Loucy (cell line): ENCODE measurements around the gene OR5I1.

ENCODE experiments used
- H2AFZ ChIP-seq: fragments of 200-600 bp; sonication (generic); 2 replicates; pipeline ENCODE4 v1.6.0; 2016; ENCODE audit warnings: antibody characterized with exemption, mild to moderate bottlenecking, low read length, moderate library complexity
- H3F3A ChIP-seq: fragments of 200-600 bp; 2 replicates; pipeline ENCODE4 v1.6.0; 2016; ENCODE audit warnings: antibody characterized with exemption, low read depth, mild to moderate bottlenecking
- H3K27me3 ChIP-seq: fragments of 200-600 bp; sonication (generic); 2 replicates; pipeline ENCODE4 v1.6.1; 2014; ENCODE audit warnings: low read length, mild to moderate bottlenecking; ENCODE audit not compliant: insufficient read depth, poor library complexity, severe bottlenecking
- H3K36me3 ChIP-seq: fragments of 200-600 bp; sonication (generic); 2 replicates; pipeline ENCODE4 v1.6.1; 2016; ENCODE audit warnings: low read length; ENCODE audit not compliant: insufficient read depth
- H3K4me1 ChIP-seq: fragments of 200-600 bp; sonication (generic); 2 replicates; pipeline ENCODE4 v1.5.1; 2014; ENCODE audit warnings: low read length, mild to moderate bottlenecking; ENCODE audit not compliant: insufficient read depth, poor library complexity, severe bottlenecking
- H3K4me2 ChIP-seq: fragments of 200-600 bp; sonication (generic); 2 replicates; pipeline ENCODE4 v1.6.0; 2014; ENCODE audit warnings: antibody characterized with exemption, low read length, low read depth, mild to moderate bottlenecking; ENCODE audit not compliant: poor library complexity, severe bottlenecking
- H3K4me3 ChIP-seq: fragments of 200-600 bp; sonication (generic); 2 replicates; pipeline ENCODE4 v1.5.1; 2014; ENCODE audit warnings: low read length, mild to moderate bottlenecking, mixed read lengths; ENCODE audit not compliant: poor library complexity, severe bottlenecking
- H3K79me2 ChIP-seq: fragments of 200-600 bp; sonication (generic); 2 replicates; pipeline ENCODE4 v1.6.1; 2014; ENCODE audit warnings: low read length; ENCODE audit not compliant: insufficient read depth
- H3K9ac ChIP-seq: fragments of 200-600 bp; sonication (generic); 2 replicates; pipeline ENCODE4 v1.6.0; 2014; ENCODE audit warnings: mild to moderate bottlenecking, low read depth, low read length, moderate library complexity; ENCODE audit not compliant: poor library complexity, severe bottlenecking
- H3K9me2 ChIP-seq: fragments of 200-600 bp; sonication (generic); replicated peaks from 2 replicates; pipeline ENCODE4 v1.6.1; 2016; ENCODE audit warnings: low read depth, low read length, mixed read lengths
- H3K9me3 ChIP-seq: fragments of 200-600 bp; sonication (generic); 2 replicates; pipeline ENCODE4 v1.6.1; 2014; ENCODE audit warnings: mild to moderate bottlenecking, antibody characterized with exemption, low read length, low read depth; ENCODE audit not compliant: insufficient read depth
- H4K20me1 ChIP-seq: fragments of 200-600 bp; sonication (generic); 2 replicates; pipeline ENCODE4 v1.6.0; 2014; ENCODE audit warnings: antibody characterized with exemption, low read length, mild to moderate bottlenecking; ENCODE audit not compliant: insufficient read depth, poor library complexity, severe bottlenecking
- CTCF ChIP-seq: fragments of 200-600 bp; sonication (generic); conservative IDR thresholded peaks from 2 replicates; pipeline ENCODE4 v1.5.1; 2014; ENCODE audit warnings: mild to moderate bottlenecking, antibody characterized with exemption, low read length
- EZH2phosphoT487 ChIP-seq: fragments of 200-600 bp; IDR thresholded peaks from 2 replicates; pipeline ENCODE4 v1.6.1; 2018; ENCODE audit warnings: antibody characterized with exemption, mild to moderate bottlenecking, moderate library complexity, borderline replicate concordance

The OR5I1 gene

DNA sequence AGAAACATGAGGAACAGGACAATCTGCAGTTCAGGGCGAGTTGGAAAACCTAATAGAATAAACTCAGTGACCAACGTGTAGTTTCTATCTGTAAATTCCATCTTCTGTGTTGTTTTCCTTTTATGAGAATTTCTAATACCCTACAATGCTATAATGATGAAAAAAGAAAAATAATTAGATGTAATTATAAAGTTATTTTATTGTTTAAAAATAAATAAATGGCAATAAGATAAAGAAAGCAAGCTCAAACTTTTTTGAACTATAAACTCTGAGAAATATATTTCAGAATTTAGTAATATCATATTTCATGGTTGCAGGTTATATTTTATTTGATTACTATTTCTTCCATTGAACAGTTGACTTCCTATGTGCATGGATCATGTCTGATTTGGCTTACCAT is at the start of gene OR5I1:
Gene OR5I1 (minus strand): TSS at position 101 of the 400 bp plus-strand sequence. CDS start 0 bp downstream, at position 101.
- H3K9me2 ChIP-seq, result no peaks in the 10 kb centered on the region
- no peak within 1 kb of the TSS for H3K4me3 ChIP-seq
- H3K4me1 ChIP-seq, result no peaks in the 10 kb centered on the region
- H3F3A ChIP-seq, result no peaks in the 10 kb centered on the region
- no peak within 1 kb of the TSS for H3K9ac ChIP-seq
- no peaks in the 10 kb centered on the region for H3K36me3 ChIP-seq
- H3K4me2 ChIP-seq, result no peak within 1 kb of the TSS
- H3K79me2 ChIP-seq, result no peaks in the 10 kb centered on the region
- no peaks in the 10 kb centered on the region for H4K20me1 ChIP-seq
- H3K9me3 ChIP-seq, result no peaks in the 10 kb centered on the region
- H3K27me3 ChIP-seq, result no peaks in the 10 kb centered on the region
- H2AFZ ChIP-seq, result no peak within 1 kb of the TSS
- no peak for TF ChIP-seq EZH2phosphoT487
- TF ChIP-seq CTCF, result no peak

DNA sequence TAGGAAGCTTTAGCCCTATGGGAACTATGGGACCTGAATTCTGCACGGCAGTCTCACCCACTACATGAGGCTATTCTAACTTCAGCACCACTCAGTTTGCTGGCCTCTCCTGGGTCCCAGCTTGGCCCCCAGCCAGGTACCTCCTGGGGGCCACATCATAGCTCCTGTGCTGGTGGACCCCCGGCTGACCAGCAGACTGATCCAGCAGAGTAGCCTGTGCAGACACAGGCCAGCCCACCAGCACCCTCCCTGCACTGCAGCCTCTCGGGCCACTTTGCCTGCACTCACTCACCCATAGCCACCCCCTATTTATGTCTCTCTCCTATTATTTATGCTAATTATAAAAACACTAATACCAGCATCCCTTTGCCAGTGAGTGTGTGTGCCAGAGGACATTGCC is 34.7 kb upstream of the OR5I1 start:
- no peak for TF ChIP-seq EZH2phosphoT487
- no peak for TF ChIP-seq CTCF
- Histone ChIP-seq H3K4me1 (no peaks in the 10 kb centered on the region), H3K4me2 (no peak overlapping the region), H3K9ac (no peak overlapping the region), H2AFZ (no peak overlapping the region), H3K9me3 (no peaks in the 10 kb centered on the region), H3K27me3 (no peaks in the 10 kb centered on the region), H3K9me2 (no peaks in the 10 kb centered on the region), H3F3A (no peaks in the 10 kb centered on the region), H3K4me3 (no peak overlapping the region), H3K79me2 (no peaks in the 10 kb centered on the region), H3K36me3 (no peaks in the 10 kb centered on the region), H4K20me1 (no peaks in the 10 kb centered on the region)

DNA sequence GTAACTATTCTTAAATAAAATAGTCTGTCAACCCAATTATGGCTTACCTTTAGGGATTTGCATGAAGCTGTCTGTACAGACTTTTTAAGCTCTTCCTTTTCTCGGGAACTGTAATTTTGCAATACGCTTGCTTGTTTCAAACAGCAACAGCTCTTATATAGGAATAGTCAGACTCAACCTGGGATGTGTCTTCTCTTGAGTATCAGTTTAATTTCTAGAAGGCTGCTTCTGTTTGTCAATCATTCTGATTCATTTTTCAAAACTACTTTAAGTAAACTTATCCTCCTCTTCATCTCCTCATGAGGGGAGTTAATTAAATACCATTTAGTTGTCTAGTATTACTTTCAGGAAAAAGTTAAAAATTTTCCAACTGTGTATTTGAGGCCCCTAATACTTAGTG is 33.6 kb upstream of the OR5I1 start, which contains the start of gene OR10AG1:
Gene OR10AG1 (minus strand): TSS at position 101 of the 400 bp plus-strand sequence. CDS start 38 bp downstream, at position 63.
- no peak within 1 kb of the TSS for H3K9ac ChIP-seq
- H3K4me3 ChIP-seq, result no peak within 1 kb of the TSS
- no peaks in the 10 kb centered on the region for H3K9me2 ChIP-seq
- no peaks in the 10 kb centered on the region for H3K79me2 ChIP-seq
- H4K20me1 ChIP-seq, result no peaks in the 10 kb centered on the region
- no peak within 1 kb of the TSS for H3K4me2 ChIP-seq
- no peak for TF ChIP-seq EZH2phosphoT487
- TF ChIP-seq CTCF, result no peak
- no peaks in the 10 kb centered on the region for H3K27me3 ChIP-seq
- no peaks in the 10 kb centered on the region for H3F3A ChIP-seq
- no peak within 1 kb of the TSS for H2AFZ ChIP-seq
- H3K36me3 ChIP-seq, result no peaks in the 10 kb centered on the region
- H3K4me1 ChIP-seq, result no peaks in the 10 kb centered on the region
- H3K9me3 ChIP-seq, result no peaks in the 10 kb centered on the region
